Thoracic aorta (tissue), 2 donors: ENCODE results near the gene TUSC7. TPM values are rescaled to one million over a fixed set of nuclear protein-coding genes. Genes with fewer than 3 reads are reported as not detected.

ENCODE experiments used
- ATAC-seq: fragments of 150-250 bp; one replicate; pipeline ENCODE4 v1.8.0; 2017; ENCODE audit warnings: low read depth; ENCODE audit not compliant: insufficient number of reproducible peaks, low FRiP score
- DNase-seq: peaks from one replicate; pipeline ENCODE4 v3.0.0-alpha.2; 2020; ENCODE audit warnings: low spot score
- H3K27ac ChIP-seq, 2 donors: fragments of 200-600 bp; sonication (generic); 1 replicate in 1 of 2; 2 replicates in 1 of 2; pipeline ENCODE4 v1.5.1; 2016; ENCODE audit warnings: mild to moderate bottlenecking in 2 of 2, moderate library complexity in 2 of 2
- H3K27me3 ChIP-seq: fragments of 200-600 bp; sonication (generic); replicated peaks from 2 replicates; pipeline ENCODE4 v1.6.0; 2016; ENCODE audit warnings: mild to moderate bottlenecking; ENCODE audit not compliant: insufficient read depth
- H3K36me3 ChIP-seq: fragments of 200-600 bp; sonication (generic); one replicate; pipeline ENCODE4 v1.5.1; 2016
- H3K4me1 ChIP-seq, 2 donors: fragments of 200-600 bp; sonication (generic); 1 replicate in 1 of 2; 2 replicates in 1 of 2; pipeline versions ENCODE4 v1.5.1 to v1.6.0; 2016; ENCODE audit warnings: low read depth in 2 of 2, mild to moderate bottlenecking in 1 of 2; ENCODE audit not compliant: control insufficient read depth in 1 of 2
- H3K4me3 ChIP-seq: fragments of 200-600 bp; sonication (generic); 2 replicates; pipeline ENCODE4 v1.5.1; 2016; ENCODE audit warnings: mild to moderate bottlenecking
- H3K9me3 ChIP-seq: fragments of 200-600 bp; sonication (generic); 2 replicates; pipeline ENCODE4 v1.5.1; 2016
- total RNA-seq, 2 donors: library from RNA; depleted of rRNA; stranded (reverse); fragments of >200 nt; gene quantifications; one replicate each; pipeline versions ENCODE4 v1.1.0 to v1.2.3, GENCODE V29; 2016
- TF ChIP-seq, protein P1 (sequence below): fragments of 200-600 bp; sonication (generic); IDR thresholded peaks from one replicate; pipeline ENCODE4 v1.5.1; 2019; ENCODE audit warnings: antibody characterized with exemption

The TUSC7 gene
- total RNA-seq, 2 donors from 2014 or later: not detected

DNA sequence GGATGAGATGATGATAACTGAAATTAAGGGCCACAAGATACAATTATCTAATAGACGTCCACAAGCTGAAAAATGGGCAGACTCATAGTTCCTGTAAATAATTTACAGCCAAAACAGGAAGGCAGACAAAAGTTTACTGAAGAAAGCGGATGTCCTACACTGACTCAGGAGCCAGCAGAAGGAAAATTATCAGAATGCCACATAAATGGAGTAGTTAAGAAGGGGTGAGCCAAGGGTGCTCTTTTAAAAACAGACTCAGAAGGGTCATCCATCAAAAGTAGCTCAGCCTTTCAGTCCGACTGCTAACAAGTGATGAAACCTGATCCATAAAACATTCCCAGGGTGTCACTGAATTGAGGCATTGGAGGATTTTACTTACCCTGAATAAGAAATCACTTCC, 39.8 kb downstream of the TUSC7 start:
- H3K9me3 ChIP-seq: no peaks in the 10 kb centered on the region
- H3K36me3 ChIP-seq: no peaks in the 10 kb centered on the region
- ATAC-seq (no peak), DNase-seq (no peak)
- TF ChIP-seq, protein P1, sequence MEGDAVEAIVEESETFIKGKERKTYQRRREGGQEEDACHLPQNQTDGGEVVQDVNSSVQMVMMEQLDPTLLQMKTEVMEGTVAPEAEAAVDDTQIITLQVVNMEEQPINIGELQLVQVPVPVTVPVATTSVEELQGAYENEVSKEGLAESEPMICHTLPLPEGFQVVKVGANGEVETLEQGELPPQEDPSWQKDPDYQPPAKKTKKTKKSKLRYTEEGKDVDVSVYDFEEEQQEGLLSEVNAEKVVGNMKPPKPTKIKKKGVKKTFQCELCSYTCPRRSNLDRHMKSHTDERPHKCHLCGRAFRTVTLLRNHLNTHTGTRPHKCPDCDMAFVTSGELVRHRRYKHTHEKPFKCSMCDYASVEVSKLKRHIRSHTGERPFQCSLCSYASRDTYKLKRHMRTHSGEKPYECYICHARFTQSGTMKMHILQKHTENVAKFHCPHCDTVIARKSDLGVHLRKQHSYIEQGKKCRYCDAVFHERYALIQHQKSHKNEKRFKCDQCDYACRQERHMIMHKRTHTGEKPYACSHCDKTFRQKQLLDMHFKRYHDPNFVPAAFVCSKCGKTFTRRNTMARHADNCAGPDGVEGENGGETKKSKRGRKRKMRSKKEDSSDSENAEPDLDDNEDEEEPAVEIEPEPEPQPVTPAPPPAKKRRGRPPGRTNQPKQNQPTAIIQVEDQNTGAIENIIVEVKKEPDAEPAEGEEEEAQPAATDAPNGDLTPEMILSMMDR: no peak
- H3K27ac ChIP-seq: no peak overlapping the region
- no peaks in the 10 kb centered on the region for H3K27me3 ChIP-seq
- no peak overlapping the region for H3K4me3 ChIP-seq
- no peaks in the 10 kb centered on the region for H3K4me1 ChIP-seq

DNA sequence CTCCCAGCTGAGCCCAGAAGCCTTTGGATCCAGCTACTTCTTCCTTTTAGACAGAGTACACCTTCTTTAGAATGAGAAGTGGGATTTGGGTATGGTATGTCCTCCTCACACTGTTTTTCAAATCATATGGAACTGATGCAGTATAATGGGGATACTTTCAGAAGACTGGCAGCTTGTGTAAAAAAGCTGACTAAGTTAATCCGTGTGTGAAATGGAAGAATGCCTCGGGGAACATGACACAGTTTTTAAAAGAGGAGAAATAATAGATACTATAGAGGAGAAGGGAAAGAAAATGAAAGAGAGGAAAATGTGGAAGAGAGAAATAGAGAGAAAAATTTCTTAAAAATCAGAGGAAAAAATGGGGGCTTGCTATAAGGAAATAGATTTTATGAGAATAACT, 47.7 kb downstream of the TUSC7 start:
- H3K27me3 ChIP-seq: peaks cover 4% of the 10 kb centered on the region
- ATAC-seq: no peak
- no peaks in the 10 kb centered on the region for H3K4me1 ChIP-seq
- TF ChIP-seq, protein P1: no peak
- H3K27ac ChIP-seq: no peak overlapping the region
- H3K36me3 ChIP-seq: no peaks in the 10 kb centered on the region
- DNase-seq: no peak
- no peaks in the 10 kb centered on the region for H3K9me3 ChIP-seq
- H3K4me3 ChIP-seq: no peak overlapping the region

DNA sequence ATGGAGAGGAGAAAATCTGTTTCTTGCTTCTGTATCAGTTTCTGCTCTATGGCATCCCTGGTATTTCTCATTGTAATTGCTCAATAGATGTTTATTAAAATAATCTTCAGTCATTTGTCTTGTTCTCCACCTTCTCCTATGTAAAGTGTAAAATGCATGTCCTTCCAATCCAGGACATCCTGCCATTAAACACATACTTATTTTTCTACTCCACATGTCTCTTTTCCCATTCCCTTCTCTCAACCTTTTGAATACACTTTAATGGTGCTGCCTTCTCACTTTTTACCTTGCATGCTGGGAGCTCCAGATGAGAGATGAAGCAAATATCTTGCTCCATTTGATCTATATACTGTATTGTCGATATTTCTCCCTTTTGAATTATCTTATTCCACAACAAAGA, 49.7 kb downstream of the TUSC7 start:
- no peaks in the 10 kb centered on the region for H3K9me3 ChIP-seq
- peaks cover 4% of the 10 kb centered on the region for H3K27me3 ChIP-seq
- no peak overlapping the region for H3K27ac ChIP-seq
- DNase-seq (no peak), ATAC-seq (no peak)
- no peak overlapping the region for H3K4me3 ChIP-seq
- no peaks in the 10 kb centered on the region for H3K36me3 ChIP-seq
- no peaks in the 10 kb centered on the region for H3K4me1 ChIP-seq
- TF ChIP-seq, protein P1: no peak
